Activated CD8-positive, alpha-beta memory T cell treated with anti-CD3 and anti-CD28 coated beads for 36 hours (primary cell): ENCODE results near the gene EFTUD2. TPM values are rescaled to one million over a fixed set of nuclear protein-coding genes. Genes with fewer than 3 reads are reported as not detected.

Experiments used
- CTCF ChIA-PET: fragments of 350-600 bp; sonication (Branson Sonifier 250); formaldehyde crosslinking; loops from one replicate; lab custom pipeline; 2021; ENCODE audit warnings: antibody characterized with exemption; lab: Charles Lee
- POLR2A ChIA-PET: fragments of 350-600 bp; sonication (Branson Sonifier 250); formaldehyde crosslinking; loops from one replicate; lab custom pipeline; 2021; ENCODE audit warnings: antibody characterized with exemption; lab: Charles Lee
- total RNA-seq, 2 experiments: library from RNA; stranded (reverse); gene quantifications; one replicate each; pipeline ENCODE4 v1.2.3, GENCODE V29; 2021

EFTUD2 gene
- total RNA-seq, 2 experiments from 2014 or later: 239 to 242 TPM

DNA sequence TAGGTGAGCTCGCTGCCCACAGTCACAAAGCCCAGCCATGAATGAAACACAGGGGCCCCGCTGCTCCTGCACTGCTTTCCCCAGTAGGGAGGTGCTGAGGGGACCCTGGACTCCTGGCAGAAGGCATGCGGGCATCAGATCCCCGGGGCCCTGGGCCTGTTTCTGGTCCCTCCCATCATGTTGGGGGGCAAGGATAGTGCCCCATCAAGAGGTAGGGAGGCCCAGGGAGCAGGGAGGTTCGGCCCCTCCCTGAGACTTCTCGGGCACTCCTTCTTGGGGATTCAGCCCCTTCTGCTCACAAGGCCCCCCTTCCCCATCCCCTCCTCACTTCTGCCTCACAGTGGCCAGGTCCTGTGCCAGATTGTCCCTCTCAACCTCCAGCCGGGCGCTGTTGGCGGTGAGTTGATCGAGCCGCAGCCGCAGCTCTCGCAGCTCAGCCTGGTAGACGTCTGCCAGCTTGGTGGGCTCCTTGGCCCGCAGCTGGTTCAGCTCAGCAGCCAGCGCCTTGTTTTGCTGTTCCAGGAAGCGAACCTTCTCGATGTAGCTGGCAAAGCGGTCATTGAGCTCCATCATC lies 15.5 kb upstream of the EFTUD2 start:
- ChIA-PET POLR2A (no interaction called here), CTCF (interaction anchor here (0.6 to 1.5 kb wide), 5 partner anchors 47 to 135 kb away, joined by 3 to 4 read pairs (median 3); no protein-coding TSS in a partner anchor)

DNA sequence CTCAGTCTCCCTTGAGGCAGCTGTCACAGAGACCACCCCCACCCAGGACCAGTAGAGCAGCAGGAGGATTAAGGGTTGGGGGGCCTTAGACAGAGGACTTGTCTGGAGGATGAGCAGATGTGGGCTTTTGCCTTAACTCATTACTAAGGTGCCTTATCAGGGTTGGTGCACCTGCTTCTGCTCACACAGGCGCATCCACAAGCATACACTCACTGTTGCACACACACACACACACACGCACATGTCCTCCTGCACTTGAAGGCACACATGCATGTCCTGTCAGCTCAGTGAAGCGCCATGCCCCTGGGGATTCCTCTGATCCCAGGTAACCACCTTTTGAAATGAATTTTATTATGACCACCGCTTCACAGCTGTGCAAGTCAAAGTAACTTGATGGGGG lies 14.9 kb upstream of the EFTUD2 start:
- ChIA-PET POLR2A (no interaction called here), CTCF (interaction anchor here (0.8 to 1.5 kb wide), 3 partner anchors 15 to 135 kb away, joined by 3 read pairs; no protein-coding TSS in a partner anchor)

DNA sequence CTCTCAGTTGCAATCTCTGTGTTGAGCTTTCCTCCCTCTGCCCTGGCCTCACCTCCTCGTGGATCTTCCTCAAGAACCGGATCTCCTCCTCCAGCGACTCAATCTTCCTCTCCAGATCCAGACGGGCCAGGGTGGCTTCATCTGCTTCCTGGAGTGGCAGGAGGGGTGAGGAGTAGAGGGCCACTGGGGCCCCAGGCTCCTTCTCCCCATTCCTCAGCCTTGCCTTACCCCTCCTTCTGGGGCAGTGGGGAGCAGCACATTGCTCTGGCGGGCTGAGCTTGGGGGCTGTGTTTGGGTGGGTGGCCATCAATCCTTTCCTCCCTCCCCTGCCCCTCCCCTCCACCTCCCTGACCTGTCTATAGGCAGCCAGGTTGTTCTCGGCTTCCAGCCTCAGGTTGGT lies 14.4 kb upstream of the EFTUD2 start:
- ChIA-PET POLR2A (no interaction called here), CTCF (interaction anchor here (1.2 to 1.6 kb wide), 5 partner anchors 8 to 222 kb away, joined by 3 to 4 read pairs (median 3); partner anchors contain the start of gene ACBD4)

DNA sequence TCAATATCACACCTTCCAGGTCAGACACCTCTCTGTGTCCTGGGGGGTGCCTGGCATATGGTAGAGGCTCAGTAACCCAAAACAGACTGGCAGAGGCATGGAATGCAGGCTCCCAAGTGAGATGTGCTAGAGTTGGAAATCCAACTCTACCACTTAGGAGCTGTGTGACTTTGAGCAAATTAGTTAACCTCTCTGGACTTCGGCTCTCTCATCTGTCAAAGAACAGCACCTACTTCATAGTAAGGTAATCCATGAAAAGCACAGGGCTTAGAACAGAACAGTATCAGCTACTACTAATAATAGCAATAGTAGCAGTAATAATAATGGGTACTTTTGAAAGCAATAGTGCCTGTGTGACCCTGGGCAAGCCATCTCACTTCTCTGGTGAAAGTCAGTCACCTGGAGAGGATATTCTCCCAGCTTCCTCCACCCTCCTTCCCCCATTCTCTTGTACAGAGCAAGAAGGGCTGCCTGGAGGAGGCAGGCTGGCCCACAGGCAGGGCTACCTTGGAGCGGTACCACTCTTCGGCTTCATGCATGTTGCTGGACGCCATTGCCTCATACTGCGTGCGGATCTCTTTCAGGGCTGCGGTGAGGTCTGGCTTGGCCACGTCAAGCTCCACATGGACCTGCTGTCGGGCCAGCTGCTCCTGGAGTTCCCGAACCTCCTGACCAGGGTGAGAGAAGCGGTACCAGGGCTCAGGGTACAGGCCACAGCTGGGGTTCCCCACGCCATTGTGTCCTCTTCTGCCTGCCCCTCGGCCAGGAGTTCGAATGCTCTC lies 13.7 kb upstream of the EFTUD2 start:
- POLR2A ChIA-PET: interaction anchor here (0.6 kb wide), 1 partner anchor 26 kb away, joined by 3 read pairs; no protein-coding TSS in a partner anchor
- CTCF ChIA-PET: interaction anchor here (0.6 to 1.6 kb wide), 5 partner anchors 8 to 222 kb away, joined by 3 to 5 read pairs (median 3); partner anchors contain the start of gene ACBD4

DNA sequence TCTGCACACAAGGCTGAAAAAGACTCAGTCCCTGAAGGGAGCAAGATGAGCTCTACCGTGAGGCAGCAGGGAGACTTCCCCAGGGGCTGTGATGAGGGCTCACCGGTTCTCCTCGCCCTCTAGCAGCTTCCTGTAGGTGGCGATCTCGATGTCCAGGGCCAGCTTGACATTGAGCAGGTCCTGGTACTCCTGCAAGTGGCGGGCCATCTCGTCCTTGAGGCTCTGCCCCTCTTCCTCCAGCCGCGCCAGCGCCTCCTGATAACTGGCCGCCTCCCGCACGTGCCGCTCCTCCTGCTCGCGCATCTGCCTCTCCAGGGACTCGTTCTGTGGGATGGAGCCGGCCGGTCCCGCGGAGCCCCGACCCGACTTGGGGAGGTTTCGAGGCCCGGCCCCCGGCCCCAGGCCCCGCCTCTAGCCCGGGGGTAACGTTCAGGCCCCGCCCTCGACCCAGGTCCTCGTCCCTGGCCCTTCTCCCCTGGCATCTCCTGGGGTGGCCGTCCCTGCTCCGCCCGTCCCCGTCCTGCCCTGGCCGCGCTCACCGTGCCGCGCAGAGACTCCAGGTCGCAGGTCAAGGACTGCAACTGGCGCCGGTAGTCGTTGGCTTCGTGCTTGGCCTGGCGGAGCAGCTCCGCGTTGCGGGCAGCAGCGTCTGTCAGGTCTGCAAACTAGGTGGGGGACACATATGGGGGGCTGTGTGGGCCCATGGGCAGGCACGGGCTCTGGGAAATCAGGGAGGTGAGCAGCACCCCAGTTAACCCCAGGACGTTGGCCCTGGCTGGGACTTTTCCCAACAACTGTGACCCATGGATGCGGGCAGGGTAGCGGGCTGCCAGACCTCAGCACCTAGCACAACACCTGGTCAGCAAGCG lies 12.1 kb upstream of the EFTUD2 start:
- POLR2A ChIA-PET: no interaction called here

DNA sequence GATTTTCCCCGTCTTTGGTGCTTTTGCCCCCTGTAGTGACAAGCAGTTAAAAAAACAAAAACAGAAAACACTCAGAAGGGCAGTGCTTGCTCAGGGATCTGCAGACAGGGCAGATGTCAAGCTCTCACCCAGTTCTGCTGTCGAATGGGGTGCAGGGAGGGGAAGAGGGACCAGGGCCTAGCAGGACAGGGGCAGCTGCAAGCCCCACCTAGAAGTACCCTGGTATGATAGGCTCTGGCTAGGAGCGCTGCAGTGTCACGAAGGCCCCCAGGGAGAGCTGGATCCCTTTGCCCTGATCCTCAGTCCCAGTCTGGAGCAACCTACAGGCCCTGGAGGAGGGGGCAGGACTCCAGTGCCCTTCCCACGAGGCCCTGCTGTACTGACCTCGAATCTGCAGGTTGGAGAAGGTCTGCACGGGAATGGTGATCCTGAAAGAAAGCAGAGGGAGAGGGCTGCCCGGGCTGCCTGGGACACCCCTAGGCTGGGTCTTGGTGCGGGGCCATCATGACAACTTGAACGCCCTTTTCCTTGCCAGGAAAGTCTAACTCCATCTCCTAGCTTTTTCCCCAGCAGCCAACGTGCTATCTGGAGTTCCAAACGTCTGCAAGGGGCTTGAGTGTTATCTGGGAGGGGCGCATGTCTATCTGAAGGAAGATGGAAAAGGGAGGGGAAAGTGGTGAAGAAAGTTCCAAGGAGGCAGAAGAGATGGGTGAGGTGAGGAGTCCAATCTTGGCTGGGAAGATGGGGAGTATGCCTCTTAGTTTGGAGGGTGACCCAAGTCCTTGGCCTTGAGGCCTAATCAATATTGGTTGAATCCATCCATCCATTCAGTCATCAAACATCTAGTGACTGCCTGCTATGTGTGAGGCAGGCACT lies 11.2 kb upstream of the EFTUD2 start:
- CTCF ChIA-PET: interaction anchor here (0.5 to 2.9 kb wide), 6 partner anchors 9 to 139 kb away, joined by 3 to 22 read pairs (median 4); no protein-coding TSS in a partner anchor
- POLR2A ChIA-PET: no interaction called here

More for the DNA sequence above, 12.1 kb upstream of the EFTUD2 start:
- CTCF ChIA-PET: interaction anchor here (0.6 to 2.9 kb wide), 6 partner anchors 9 to 407 kb away, joined by 3 to 22 read pairs (median 4); no protein-coding TSS in a partner anchor

DNA sequence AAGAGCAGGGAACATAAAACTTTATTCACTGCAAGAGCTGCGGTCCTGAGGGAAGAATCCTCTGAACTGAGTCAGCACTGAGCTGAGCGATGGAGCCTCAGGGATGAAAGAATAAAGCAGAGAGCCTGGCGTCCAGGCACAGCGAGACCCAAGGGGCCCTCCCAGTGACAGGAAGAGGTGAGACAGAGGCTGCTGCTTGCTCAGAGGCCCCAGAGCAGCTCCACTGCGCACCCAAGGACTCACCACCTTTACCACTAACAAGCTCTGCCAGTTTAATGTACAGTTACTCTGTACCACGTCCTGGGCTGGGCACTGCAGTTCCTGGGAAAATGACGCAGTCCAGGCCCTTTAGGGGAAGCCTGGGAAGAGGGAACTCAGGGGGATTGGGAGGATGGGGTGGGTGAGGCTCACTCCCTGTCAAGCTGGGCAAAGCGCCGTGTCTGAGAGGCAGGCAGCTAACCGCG lies 10.5 kb upstream of the EFTUD2 start:
- CTCF ChIA-PET: interaction anchor here (0.5 to 2.9 kb wide), 4 partner anchors 11 to 115 kb away, joined by 3 to 22 read pairs (median 4); no protein-coding TSS in a partner anchor
- POLR2A ChIA-PET: no interaction called here

DNA sequence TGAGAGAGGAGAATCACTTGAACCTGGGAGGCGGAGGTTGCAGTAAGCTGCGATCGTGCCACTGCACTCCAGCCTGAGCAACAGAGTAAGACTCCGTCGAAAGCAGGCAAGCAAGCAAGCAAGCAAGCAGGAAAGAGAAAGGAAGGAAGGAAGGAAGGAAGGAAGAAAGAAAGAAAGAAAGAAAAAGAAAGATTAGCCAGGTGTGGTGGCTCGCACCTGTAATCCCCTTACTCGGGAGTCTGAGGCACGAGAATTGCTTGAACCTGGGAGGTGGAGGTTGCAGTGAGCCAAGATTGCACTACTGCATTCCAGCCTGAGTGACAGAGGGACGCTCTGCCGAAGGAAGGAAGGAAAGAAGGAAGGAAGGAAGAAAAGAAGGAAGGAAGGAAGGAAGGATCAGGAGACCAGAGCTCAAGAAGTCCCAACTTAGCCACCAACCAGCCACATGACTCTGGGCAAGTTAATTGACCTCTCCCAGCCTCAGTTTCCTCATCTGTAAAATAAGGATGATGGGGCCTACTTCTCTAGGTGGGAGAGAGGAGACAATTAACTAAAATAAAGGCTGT lies 9.6 kb upstream of the EFTUD2 start:
- ChIA-PET CTCF (interaction anchor here (0.5 to 1.0 kb wide), 2 partner anchors 12 to 116 kb away, joined by 3 read pairs; no protein-coding TSS in a partner anchor), POLR2A (no interaction called here)

DNA sequence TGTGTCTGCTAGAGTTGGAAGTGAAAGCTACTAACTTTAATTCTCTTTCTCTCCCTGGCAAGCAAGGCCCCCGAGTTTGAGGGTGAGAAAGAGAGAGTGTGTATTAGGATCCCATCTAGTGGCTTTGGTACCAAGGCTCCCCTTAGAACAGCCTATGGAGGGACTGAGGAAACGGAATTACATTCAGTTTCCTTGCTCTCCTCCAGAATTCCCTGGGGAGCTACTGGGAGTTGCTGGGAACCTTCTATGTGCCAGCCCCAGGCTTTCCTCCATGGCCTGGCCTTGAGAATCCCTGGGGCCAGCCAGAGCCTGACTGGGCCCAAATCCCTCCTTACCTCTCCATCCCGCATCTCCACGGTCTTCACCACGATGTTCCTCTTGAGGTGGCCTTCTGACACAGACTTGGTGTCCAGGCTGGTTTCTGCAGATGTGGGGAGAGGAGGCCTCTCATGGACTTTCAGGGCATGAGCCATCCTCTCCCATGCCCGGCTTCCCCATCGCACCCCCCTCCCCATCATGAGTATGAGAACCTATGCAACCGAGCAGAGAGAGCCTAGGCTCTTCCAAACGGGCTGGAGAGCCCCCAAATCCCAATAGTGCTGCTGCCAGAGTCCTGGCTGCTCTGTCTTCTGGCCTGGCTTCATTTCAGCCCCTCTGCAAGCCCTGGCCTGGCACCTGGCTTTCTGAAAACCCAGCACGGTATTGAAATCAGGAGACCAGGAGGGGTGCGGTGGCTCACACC lies 8.7 kb upstream of the EFTUD2 start:
- POLR2A ChIA-PET: no interaction called here

DNA sequence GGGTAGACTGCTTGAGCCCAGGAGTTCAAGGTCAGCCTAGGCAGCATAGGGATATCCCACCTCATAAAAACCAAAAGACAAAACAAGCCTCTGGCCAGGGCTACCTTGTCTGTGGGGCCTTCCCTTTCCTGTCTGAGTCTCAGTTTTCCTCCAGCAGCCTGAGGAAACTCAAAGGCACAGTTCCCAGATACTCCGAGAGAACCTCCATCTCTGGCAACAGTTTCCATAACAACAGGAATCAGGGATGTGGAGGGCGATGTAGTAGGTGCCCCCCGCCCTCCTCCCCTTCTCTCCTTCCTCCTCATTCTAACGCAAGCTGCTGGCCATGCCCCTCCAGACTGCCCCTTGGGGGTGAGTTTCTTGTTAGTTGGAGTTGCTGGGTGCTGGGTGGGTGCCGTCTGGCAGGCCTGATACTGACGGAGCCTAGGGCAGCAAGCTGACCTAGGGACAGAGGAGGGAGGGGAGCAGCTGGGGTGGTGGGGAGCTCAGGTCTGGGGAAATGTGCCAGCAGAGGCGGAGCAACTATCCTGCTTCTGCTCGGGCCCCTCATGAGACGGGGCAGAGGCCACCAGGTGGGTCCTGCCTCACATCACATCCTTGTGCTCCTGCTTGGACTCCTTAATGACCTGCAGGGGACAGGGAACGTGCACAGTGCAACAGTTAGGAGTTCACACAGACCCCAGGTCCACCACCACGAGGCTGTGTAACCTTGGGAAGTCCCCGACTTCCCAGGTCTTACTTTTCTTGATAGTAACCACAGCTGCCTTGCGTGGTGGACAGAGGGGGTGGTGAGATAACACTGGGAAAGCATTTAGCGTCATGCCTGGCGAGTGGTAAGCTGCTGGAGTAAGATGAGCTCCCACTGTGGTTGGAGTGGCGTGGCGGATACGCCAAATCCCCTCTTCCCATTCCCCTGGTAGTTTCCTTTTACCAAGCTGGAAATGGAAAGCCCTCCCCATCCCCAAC lies 7.8 kb upstream of the EFTUD2 start:
- ChIA-PET CTCF (interaction anchor here (1.0 kb wide), 1 partner anchor 132 kb away, joined by 3 read pairs; no protein-coding TSS in a partner anchor), POLR2A (no interaction called here)

More for the DNA sequence above, 8.7 kb upstream of the EFTUD2 start:
- CTCF ChIA-PET: interaction anchor here (1.0 kb wide), 1 partner anchor 132 kb away, joined by 3 read pairs; no protein-coding TSS in a partner anchor

DNA sequence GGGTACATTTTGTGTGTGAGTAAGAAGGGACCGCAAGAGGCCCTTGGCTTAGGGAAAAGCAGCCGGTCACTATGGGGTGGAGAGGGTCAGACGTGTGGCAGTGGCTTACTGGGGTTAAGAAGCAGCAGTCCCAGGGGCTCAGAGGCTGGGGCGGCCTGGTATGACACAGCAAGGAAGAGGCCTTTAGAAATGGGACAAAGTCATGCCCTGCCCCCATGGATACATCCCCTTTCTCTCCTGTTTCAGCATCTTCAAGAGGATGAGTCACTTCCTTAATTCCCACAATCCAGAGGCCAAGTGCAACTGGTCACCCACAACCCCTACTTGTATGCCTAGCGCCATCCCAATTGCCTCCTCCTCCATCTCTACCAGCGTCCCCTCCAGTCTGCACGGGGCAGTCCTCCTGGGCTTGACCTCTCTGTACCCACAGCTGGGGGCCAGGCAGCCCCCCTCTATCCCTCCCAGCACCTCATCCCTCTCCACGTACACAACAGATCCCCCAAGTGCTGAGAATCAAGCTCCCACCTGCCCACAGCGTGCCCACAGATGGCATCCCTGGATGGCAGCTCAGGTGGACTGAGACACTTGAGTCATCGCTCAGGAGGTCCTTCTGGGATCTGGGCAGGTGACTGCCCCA lies 6.9 kb upstream of the EFTUD2 start:
- ChIA-PET POLR2A (no interaction called here), CTCF (no interaction called here)

DNA sequence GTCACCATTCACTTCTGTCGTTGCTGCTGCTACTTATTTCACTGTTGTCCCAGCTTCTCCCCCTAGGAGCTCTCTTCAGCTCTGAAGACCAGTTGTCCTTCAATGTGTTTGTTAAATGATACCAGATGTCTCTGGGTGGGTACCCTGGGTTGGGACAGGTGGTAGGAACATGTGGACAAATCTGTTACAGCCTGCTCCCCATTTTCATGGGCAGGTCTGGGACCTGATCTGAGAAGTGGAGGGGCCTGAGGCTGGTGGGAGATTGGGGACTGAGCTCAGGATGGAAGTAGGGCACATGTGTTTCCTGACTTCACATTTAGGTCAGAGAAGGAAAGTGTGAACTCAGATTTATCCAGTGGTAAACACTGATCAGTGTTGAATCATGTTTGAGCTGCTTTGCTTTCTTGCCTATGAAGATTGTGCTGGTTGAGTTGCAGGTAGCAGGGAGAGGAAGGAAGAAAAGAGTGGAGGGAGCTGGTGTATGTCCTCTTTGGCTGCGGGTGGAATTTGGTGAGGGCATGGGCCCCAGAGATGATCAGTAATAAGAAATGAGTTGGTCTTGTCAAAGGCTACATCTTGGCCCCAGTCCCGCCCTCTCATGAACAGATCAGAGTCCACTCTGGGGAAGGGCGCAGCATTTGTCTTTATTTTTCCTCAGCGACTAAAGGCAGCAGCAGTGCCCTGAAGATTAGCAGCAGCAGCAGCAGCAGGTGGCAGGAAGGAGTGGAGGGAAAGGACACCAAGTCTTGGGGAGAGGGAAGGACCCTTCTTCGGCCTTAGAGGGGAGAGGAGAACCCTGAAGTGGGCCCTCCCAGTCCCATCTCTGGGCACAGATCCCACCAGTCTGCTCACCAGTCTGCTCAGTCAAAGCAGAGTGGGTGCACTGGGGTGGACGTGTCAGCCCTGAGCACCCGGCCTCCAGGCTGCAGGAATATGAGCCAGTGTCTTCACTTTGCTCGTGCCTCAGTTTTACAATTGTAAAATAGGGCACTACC lies 6.1 kb upstream of the EFTUD2 start:
- CTCF ChIA-PET: interaction anchor here (0.9 kb wide), 1 partner anchor 117 kb away, joined by 3 read pairs; no protein-coding TSS in a partner anchor

DNA sequence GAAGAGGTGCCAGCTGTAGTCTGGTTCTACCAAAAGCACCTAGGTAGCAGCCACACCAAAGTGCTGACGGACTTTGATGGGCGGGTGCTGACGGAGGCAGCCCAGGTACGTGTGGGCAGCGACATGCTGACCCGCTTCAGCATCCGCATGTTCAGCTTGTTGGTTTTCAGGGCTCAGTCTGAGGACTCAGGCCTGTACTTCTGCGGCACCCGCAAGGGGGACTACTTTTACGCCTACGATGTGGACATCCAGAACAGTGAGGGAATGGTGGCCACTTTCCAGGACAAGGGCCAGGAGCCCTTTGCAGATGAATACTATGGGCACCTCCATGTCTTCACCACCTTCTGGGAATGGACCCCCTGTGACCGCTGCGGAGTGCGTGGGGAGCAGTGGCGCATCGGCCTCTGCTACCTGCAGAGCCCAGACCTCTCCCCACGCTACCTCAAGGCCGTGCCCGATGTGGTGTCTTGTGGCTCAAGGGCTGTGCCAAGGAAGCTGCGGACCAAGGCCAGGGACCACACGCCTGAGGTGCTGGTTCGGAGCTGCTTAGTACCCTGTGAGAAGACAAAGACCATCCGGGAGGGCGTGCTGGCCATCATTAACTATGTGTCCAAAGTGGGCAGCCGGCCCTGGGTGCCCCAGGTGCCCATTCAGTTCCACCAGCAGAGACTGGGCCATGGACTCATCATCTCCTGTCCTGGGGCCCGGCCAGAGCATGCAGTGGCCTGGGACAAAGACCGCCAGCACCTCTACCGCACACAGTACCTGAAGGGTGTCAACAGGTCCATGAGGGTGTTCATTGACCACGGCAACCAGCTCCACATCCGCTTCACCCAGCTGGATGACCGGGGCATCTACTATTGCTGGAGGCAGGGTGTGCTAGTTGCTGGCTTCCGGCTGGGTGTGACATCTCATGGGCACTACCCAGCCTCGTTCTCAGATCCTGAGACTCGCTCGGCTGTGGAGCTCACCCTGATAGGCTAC lies 5.0 kb upstream of the EFTUD2 start:
- CTCF ChIA-PET: interaction anchor here (0.9 kb wide), 1 partner anchor 118 kb away, joined by 3 read pairs; no protein-coding TSS in a partner anchor

More for the DNA sequence above, 6.1 kb upstream of the EFTUD2 start:
- POLR2A ChIA-PET: no interaction called here

More for the DNA sequence above, 5.0 kb upstream of the EFTUD2 start:
- POLR2A ChIA-PET: no interaction called here
